Activated naive CD8-positive, alpha-beta T cell treated with anti-CD3 and anti-CD28 coated beads for 36 hours (primary cell): Measurements from ENCODE around the gene UAP1L1. TPM values are rescaled to one million over a fixed set of nuclear protein-coding genes. Genes with fewer than 3 reads are reported as not detected.
"Not testable (repeated sequence)": the region's sequence is repeated elsewhere in the genome, so short reads cannot be mapped to it uniquely, and the experiment has no call there.

Experiments
- DNase-seq: peaks from one replicate; pipeline ENCODE4 v3.0.0; 2021
- H3K27ac Mint-ChIP-seq: one replicate; pipeline ENCODE4 v1.8.0; 2022; ENCODE audit warnings: mild to moderate bottlenecking, moderate library complexity, mixed read lengths
- H3K27me3 Mint-ChIP-seq: one replicate; pipeline ENCODE4 v1.8.0; 2022; ENCODE audit warnings: mild to moderate bottlenecking, mixed read lengths
- H3K36me3 Mint-ChIP-seq: one replicate; pipeline ENCODE4 v1.8.0; 2021; ENCODE audit warnings: mild to moderate bottlenecking, mixed read lengths
- H3K4me1 Mint-ChIP-seq: one replicate; pipeline ENCODE4 v1.8.0; 2021; ENCODE audit warnings: mixed read lengths
- H3K4me3 Mint-ChIP-seq: one replicate; pipeline ENCODE4 v1.8.0; 2022; ENCODE audit warnings: mild to moderate bottlenecking, moderate library complexity, mixed read lengths
- H3K9me3 Mint-ChIP-seq: one replicate; pipeline ENCODE4 v1.8.0; 2022; ENCODE audit warnings: mixed read lengths
- total RNA-seq, 2 experiments: library from RNA; stranded (reverse); gene quantifications; one replicate each; pipeline ENCODE4 v1.2.3, GENCODE V29; 2021

Gene UAP1L1
- total RNA-seq, 2 experiments from 2014 or later, result 22.9 to 23.5 TPM

DNA sequence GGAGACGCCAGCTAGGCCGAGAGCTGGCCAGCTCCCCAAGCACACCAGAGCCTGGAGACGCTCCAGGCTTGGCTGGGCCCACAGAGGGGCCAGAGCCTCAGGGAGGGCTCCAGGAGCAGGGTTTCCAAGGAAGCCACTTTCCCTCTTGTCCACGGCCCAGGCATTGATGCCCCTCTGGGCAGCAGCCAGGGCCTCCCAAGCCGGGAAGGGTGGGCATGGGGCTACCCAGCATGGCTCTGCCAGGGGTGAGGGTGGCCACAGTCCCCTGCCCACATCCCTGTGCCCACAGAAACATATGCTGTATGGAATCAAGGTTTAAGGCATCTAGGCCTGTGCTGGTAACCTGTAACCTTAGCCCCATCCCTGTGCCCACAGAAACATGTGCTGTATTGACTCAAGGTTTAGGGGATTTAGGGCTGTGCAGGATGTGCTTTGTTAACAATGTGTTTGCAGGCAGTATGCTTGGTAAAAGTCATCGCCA lies 38.8 kb downstream of the UAP1L1 start:
- Mint-ChIP-seq H3K9me3 (no peaks in the 10 kb centered on the region), H3K4me3 (no peak overlapping the region), H3K27ac (no peak overlapping the region), H3K4me1 (peaks cover 12% of the 10 kb centered on the region), H3K36me3 (peaks cover 8% of the 10 kb centered on the region), H3K27me3 (no peaks in the 10 kb centered on the region)
- DNase-seq, result no peak

DNA sequence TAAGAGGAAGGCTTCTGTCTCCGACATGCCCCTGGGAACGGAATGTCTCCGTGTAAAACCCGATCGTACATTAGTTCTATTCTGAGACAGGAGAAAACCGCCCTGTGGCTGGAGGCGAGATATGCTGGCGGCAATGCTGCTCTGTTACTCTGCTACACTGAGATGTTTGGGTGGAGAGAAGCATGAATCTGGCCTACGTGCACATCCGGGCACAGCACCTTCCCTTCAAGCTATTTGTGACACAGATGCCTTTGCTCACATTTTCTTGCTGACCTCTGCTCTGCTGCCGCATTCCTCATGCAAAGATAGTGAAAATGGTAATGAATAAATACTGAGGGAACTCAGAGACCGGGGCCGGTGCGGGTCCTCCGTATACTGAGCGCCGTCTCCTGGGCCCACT lies 39.4 kb downstream of the UAP1L1 start:
- Mint-ChIP-seq H3K27me3 (no peaks in the 10 kb centered on the region), H3K27ac (no peak overlapping the region), H3K4me1 (peaks cover 14% of the 10 kb centered on the region), H3K9me3 (no peaks in the 10 kb centered on the region), H3K36me3 (peaks cover 8% of the 10 kb centered on the region), H3K4me3 (no peak overlapping the region)
- DNase-seq, result no peak

DNA sequence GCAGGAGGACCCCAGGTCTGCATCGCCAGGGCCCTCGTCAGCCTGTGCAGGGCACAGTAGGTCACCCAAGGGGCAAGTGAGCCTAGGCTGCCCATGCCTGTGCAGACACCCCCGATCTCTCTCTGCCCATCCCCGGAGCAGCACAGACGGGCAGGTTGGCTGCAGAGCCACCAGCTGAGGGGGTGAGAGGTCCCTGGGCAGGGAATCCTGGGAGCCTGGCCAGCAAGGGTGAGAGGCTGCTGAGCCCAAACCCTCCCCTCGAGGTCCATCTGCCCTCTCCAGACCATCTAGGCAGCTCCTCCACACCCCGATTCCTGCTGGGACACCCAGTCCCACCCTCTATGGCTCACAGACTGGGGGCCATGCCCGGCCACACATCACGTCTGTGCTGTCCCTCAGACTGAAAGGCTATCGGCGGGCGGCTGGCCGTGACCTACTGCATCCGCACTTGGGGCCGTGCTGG lies 40.0 kb downstream of the UAP1L1 start:
- no peaks in the 10 kb centered on the region for H3K27me3 Mint-ChIP-seq
- H3K36me3 Mint-ChIP-seq, result peaks cover 8% of the 10 kb centered on the region
- no peak overlapping the region for H3K27ac Mint-ChIP-seq
- H3K4me1 Mint-ChIP-seq, result peaks cover 16% of the 10 kb centered on the region
- no peaks in the 10 kb centered on the region for H3K9me3 Mint-ChIP-seq
- no peak for DNase-seq
- no peak overlapping the region for H3K4me3 Mint-ChIP-seq

DNA sequence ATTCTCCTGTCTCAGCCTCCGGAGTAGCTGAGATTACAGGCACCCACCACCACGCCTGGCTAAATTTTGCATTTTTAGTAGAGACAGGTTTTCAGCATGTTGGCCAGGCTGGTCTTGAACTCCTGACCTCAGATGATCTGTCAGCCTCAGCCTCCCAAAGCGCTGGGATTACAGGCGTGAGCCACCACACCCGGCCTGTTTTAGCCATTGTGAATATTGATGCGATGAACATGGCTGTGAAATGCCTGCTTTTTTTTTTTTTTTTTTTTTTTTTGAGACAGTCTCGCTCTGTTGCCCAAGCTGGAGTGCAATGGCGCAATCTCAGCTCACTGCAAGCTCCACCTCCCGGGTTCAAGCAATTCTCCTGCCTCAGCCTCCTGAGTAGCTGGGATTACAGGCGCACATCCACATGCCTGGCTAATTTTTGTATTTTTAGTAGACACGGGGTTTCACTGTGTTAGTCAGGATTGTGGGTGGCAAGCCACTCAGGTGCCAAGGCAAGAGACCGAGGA lies 40.8 kb downstream of the UAP1L1 start:
- H3K9me3 Mint-ChIP-seq, H3K27me3 Mint-ChIP-seq, DNase-seq, H3K27ac Mint-ChIP-seq, H3K4me3 Mint-ChIP-seq, H3K36me3 Mint-ChIP-seq: not testable (repeated sequence)
- H3K4me1 Mint-ChIP-seq, result peaks cover 15% of the 10 kb centered on the region

DNA sequence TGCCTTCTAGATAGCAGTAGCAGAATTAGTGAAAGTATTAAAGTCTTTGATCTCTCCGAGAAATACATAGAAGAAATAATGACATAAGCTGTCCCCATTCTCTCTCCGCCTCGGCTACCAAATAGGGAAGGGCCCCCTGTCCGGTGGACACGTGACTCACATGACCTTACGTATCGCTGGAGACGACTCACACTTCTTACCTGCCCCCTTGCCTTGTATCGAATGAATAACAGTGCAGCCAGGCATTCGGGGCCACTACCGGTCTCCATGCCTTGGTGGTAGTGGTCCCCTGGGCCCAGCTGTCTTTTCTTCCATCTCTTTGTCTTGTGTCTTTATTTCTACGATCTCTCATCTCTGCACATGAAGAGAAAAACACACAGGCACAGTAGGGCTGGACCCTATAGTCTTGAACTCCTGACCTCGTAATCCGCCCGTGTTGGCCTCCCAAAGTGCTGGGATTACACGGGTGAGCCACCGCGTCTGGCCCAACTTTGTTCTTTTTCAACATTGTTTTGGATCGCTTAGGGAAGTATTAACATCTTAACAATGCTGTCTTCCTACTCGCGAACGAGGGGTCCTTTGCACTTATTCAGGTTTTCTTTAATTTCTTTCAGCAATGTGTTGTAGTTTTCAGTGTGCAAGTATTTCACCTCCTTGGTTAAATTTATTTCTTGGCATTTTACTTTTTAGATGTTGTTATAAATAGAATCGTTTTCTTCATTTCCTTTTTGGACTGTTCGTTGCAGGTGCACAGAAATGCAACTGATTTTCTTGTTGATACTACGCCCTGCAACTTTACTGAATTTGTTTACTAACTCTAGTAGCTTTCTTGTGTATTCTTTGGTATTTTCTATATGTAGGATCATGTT lies 44.8 kb downstream of the UAP1L1 start:
- not testable (repeated sequence) for H3K27me3 Mint-ChIP-seq, H3K4me3 Mint-ChIP-seq, H3K27ac Mint-ChIP-seq, DNase-seq, H3K36me3 Mint-ChIP-seq, H3K9me3 Mint-ChIP-seq
- peaks cover 20% of the 10 kb centered on the region for H3K4me1 Mint-ChIP-seq

DNA sequence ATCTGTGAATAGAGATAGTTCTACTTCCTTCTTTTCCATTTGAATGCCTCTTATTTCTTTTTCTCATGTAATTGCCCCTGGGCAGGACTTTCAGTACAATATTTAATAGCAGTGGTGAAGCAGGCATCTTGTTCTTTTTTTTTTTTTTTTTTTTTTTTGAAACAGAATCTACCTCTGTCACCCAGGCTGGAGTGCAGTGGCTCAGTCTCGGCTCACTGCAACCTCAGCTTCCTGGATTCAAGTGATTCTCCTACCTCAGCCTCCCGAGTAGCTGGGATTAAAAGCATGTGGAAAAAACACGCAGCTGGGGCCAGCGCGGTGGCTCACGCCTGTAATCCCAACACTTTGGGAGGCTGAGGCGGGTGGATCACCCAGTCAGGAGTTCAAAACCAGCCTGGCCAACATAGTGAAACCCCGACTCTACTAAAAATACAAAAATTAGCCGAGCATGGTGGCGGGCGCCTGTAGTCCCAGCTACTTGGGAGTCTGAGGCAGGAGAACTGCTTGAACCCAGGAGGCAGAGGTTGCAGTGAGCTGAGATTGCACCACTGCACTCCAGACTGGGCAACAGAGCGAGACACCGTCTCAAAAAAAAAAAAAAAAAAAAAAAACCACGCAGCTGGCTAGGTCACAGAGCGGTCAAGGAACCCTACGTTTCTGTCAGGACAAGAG lies 45.6 kb downstream of the UAP1L1 start:
- not testable (repeated sequence) for DNase-seq, H3K4me3 Mint-ChIP-seq, H3K27ac Mint-ChIP-seq, H3K27me3 Mint-ChIP-seq, H3K9me3 Mint-ChIP-seq, H3K36me3 Mint-ChIP-seq
- H3K4me1 Mint-ChIP-seq, result peaks cover 26% of the 10 kb centered on the region

DNA sequence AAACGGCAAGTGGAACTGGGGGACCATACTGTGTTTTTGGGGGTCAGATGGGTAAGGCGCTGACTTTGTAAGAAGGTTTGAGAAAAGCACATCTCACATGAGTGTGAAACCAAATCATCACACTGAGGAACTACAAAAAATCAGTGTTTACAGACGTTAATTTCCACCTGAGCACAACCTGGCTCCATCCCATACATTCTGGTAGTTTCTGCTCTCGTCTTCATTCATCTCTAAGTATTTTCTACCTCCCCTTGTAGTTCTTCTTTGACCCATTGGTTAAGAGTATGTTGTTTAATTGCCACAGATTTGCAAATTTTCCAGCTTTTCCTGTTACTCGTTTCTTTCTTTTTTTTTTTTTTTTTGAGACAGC lies 46.1 kb downstream of the UAP1L1 start:
- Mint-ChIP-seq H3K4me3 (no peak overlapping the region), H3K9me3 (no peaks in the 10 kb centered on the region), H3K4me1 (peaks cover 32% of the 10 kb centered on the region), H3K36me3 (peaks cover 7% of the 10 kb centered on the region), H3K27ac (no peak overlapping the region), H3K27me3 (no peaks in the 10 kb centered on the region)
- no peak for DNase-seq

DNA sequence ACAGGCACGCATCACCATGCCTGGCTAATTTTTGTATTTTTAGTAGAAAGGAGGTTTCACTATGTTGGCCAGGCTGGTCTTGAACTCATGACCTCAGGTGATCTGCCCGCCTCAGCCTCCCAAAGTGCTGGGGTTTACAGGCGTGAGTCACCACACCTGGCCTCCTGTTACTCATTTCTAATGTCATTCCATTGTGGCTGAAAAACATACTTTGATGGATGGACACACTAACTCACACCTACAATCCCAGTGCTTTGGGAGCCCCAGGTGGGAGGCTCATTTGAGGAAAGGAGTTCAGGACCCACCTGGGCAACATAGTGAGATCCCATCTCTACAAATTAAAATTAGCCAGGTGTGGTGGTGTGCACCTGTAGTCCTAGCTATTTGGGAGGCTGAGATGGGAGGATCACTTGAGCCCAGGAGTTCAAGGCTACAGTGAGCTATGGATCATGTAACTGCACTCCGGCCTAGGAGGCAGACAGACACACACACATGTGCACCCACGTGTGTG lies 46.7 kb downstream of the UAP1L1 start:
- not testable (repeated sequence) for H3K36me3 Mint-ChIP-seq

DNA sequence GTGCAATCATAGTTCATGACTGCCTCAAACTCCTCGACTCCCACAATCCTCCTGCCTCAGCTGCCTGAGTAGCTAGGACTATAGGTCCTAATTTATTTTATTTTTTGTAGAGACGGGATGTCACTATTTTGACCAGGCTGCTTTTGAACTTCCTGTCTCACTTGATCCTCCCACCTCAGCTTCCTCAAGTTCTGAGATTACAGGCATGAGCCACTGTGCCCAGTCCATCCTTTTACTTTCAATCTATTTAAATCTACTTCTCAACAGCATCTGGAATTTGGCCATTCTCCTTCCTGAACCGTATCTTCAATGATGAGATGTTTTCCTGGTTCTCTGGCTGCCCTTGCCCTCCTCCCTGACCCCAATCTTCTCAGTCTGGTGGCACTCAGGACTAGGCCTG lies 49.5 kb downstream of the UAP1L1 start:
- H3K9me3 Mint-ChIP-seq, result no peaks in the 10 kb centered on the region

More for the DNA sequence above, 46.7 kb downstream of the UAP1L1 start:
- not testable (repeated sequence) for H3K27me3 Mint-ChIP-seq, H3K4me3 Mint-ChIP-seq, H3K27ac Mint-ChIP-seq, H3K9me3 Mint-ChIP-seq, DNase-seq
- H3K4me1 Mint-ChIP-seq, result peaks cover 32% of the 10 kb centered on the region

DNA sequence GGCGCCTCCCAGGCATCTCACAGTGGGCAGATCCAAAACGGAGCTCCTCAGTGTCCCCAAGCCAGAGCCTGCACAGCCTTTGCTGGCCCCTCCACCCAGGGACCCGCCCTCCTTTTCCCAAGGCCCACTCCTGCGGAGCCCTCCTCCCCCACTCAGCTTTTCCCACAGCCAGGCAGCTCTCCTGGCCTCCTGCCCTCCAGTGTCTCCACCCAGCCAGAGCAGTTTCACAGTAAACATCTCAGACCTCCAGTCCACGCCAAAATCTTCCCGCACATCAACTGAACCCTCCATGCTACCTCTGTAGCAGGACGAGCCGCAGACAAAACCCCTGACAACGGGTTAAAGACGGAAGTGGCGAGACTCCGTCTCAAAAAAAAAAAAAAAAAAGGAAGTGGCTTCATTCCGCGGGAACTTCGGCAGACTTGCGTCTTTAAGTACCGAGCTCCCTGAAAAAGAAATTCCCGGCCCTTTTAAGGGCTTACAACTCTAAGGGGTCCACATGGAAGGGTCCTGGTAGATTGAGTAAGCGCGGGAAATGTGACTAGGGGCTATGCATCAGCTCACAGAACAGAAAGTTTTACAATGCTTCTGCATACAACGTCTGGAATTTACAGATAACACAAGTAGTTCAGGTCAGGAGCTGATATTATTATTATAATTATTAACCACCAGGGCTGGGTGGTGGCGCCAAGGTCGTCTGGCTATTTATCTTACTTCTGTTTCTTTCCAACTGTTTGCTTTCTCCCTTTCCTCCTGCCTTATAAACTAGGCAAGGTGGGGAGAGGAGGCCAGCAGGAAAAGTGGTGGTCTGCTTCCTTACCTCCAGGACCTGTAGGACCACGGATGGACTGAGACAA lies 50.2 kb downstream of the UAP1L1 start:
- Mint-ChIP-seq H3K27me3 (peaks cover 11% of the 10 kb centered on the region), H3K9me3 (no peaks in the 10 kb centered on the region)
- no peak for DNase-seq

More for the DNA sequence above, 49.5 kb downstream of the UAP1L1 start:
- peak overlapping the region; percentile 91 for H3K27ac Mint-ChIP-seq
- DNase-seq, result no peak
- peaks cover 9% of the 10 kb centered on the region for H3K27me3 Mint-ChIP-seq
- H3K4me3 Mint-ChIP-seq, result peak overlapping the region; percentile 96
- peaks cover 9% of the 10 kb centered on the region for H3K36me3 Mint-ChIP-seq
- peaks cover 26% of the 10 kb centered on the region for H3K4me1 Mint-ChIP-seq

DNA sequence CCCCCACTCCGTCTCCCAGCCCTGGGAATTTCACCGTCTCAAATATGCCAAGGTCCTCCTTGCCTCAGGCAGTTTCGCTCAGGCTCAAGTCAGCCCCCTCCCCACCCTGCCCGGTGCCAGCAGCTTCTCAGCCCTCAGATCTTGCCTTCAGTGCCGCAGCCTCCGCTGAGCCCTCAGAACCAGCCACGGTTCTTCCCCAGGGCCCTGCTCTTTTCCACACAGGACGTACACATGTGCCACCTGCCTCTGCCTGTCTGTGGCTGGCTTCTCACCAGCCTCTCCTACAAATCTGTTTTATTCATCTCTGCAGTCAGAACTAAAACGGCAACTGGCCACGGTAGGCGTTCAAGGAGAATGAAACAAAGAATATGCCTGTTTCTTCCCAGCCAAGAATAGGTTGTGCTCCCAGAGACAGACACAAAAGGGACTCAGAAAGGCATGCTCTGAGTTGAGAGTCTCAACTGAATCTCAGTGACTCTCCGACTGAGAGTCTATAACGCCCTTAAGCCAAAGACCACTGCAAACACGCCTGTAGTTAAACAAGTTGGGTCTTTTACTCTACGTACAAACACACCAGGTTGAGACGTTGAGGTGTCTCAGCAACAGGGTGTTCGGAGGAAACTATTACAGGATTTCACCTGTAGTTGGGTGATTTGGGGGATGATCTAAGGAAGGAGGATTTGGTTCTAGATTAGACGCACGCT lies 51.0 kb downstream of the UAP1L1 start:
- Mint-ChIP-seq H3K27me3 (peaks cover 19% of the 10 kb centered on the region), H3K4me1 (peaks cover 22% of the 10 kb centered on the region), H3K9me3 (no peaks in the 10 kb centered on the region), H3K36me3 (peaks cover 9% of the 10 kb centered on the region), H3K4me3 (peak overlapping the region; percentile 96), H3K27ac (peak overlapping the region; percentile 92)
- no peak for DNase-seq

More for the DNA sequence above, 50.2 kb downstream of the UAP1L1 start:
- Mint-ChIP-seq H3K36me3 (peaks cover 9% of the 10 kb centered on the region), H3K27ac (peak overlapping the region; percentile 92), H3K4me3 (peak overlapping the region; percentile 96), H3K4me1 (peaks cover 24% of the 10 kb centered on the region)

DNA sequence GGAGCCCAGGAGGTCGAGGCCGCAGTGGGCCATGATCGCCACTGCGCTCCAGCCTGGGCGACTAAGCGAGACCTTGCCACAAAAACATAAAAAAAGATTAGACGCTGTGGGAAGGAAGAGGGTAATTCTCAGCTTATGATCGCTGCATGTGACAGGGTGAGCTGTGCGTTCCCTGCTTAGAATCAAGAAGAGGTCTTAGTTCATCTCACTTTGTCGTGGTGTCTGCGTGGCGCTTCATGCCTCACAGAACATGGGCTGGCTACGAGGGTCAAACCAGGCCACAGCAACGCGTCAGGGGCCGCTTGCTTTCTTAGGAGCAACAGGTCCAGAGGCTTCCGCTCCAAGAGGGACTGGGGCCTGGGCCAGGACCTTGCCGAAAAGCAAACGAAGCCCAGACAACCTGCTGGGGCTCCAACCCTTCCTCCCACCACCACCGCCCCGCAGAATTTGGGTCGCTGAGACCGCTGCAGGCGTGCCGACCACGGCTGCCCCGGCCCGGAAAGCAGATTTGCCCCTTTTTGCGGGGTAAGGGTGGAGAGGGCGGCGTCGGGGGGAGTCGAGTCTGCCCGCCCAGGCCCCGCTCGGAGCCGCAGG lies 51.6 kb downstream of the UAP1L1 start:
- no peak for DNase-seq
- H3K36me3 Mint-ChIP-seq, result peaks cover 9% of the 10 kb centered on the region
- peak overlapping the region; percentile 92 for H3K27ac Mint-ChIP-seq
- peaks cover 21% of the 10 kb centered on the region for H3K27me3 Mint-ChIP-seq
- peak overlapping the region; percentile 96 for H3K4me3 Mint-ChIP-seq
- peaks cover 21% of the 10 kb centered on the region for H3K4me1 Mint-ChIP-seq
- no peaks in the 10 kb centered on the region for H3K9me3 Mint-ChIP-seq

DNA sequence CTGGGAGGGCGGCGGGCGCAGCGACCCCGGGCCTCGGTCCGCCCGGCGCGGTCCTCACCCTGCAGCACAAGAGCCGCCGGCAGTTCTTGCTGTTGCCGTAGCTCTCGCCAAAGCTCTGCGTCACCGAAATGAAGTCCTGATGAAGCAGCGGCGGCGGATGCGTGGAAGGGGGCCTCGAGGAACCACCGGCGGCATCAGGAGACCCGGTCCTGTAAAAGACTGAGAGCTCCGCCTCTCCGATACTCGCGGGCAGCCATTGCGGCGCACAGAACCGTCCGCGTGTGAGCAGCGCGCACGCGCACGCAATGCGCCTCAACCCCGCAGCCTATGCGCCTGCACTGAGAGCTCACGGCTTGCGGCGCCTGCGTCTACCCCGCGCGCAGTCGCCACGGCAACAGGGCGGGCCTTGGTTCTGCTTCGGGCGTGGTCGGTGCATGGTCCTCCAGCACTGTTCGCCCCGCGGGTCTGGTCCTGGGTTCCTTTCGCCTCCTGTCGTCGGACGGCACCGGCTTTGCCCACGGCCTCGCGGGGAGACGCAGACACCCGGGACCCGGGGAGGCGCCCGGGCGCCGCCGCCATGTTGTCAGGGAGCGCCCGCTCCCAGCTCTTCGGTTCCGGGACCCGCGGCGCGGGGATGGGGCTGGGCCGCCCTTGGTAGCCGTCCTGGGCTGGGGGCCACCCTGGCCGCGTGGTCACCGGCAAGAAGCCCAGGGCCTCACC lies 52.3 kb downstream of the UAP1L1 start:
- H3K9me3 Mint-ChIP-seq, result no peaks in the 10 kb centered on the region
- H3K4me3 Mint-ChIP-seq, result peak overlapping the region; percentile 96
- H3K27me3 Mint-ChIP-seq, result peaks cover 28% of the 10 kb centered on the region
- peak; percentile 92 for DNase-seq
- H3K4me1 Mint-ChIP-seq, result peaks cover 21% of the 10 kb centered on the region
- H3K36me3 Mint-ChIP-seq, result peaks cover 9% of the 10 kb centered on the region
- H3K27ac Mint-ChIP-seq, result peak overlapping the region; percentile 66
